Measurements from ENCODE around the gene C1QL4. TPM values are rescaled to one million over a fixed set of nuclear protein-coding genes. Genes with fewer than 3 reads are reported as not detected.
A peak's percentile ranks its signal among the peaks of the same experiment; 100 is the strongest.

C1QL4 gene
- total RNA-seq, 4 donors from 2014 or later: 1.7 TPM; not detected in 3

DNA sequence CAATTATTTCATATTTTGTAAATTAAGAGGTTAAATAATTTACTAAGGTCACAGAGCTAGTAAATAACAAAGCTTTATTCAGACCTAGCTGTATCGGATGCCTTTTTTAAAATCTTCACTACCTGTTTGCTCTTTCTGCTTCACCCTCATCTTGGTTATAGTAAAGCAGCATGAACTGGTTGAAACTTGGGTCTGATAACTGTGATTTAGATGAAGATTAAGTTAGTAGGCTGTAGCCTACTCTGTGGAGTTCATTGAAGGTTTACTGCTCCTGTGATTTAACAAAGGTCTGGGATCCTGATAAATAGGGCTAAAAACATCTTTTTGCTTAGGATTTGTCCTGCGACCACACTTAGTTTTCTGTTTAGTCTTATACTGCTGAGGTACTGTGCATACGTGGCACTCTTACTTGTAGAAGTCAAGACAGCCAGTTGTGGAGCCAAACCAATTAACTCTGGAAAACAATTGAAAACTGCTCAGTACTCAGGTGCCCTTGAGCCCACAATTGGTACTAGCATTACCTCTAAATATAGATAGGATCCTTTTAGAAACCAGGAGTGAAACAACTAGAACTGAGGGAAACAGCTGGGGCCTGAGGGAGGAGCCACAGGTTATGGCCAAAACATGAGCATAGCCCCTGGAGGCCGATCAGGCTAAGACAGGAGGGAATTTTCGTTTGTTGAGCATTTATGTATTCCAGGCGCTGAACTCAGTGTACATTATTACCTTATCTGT, 32.6 kb upstream of the C1QL4 start:
- Histone ChIP-seq H3K27ac (peak overlapping the region; percentile 7 to 50), H3K36me3 (no peaks in the 10 kb centered on the region), H3K9me3 (no peaks in the 10 kb centered on the region), H3K4me1 (peaks cover 0 to 6% of the 10 kb centered on the region in 2 donors), H3K4me3 (no peak overlapping the region), H3K27me3 (no peaks in the 10 kb centered on the region)
- DNase-seq: peak in 1 of 2 donors; percentile 27
- TF ChIP-seq, protein P1, sequence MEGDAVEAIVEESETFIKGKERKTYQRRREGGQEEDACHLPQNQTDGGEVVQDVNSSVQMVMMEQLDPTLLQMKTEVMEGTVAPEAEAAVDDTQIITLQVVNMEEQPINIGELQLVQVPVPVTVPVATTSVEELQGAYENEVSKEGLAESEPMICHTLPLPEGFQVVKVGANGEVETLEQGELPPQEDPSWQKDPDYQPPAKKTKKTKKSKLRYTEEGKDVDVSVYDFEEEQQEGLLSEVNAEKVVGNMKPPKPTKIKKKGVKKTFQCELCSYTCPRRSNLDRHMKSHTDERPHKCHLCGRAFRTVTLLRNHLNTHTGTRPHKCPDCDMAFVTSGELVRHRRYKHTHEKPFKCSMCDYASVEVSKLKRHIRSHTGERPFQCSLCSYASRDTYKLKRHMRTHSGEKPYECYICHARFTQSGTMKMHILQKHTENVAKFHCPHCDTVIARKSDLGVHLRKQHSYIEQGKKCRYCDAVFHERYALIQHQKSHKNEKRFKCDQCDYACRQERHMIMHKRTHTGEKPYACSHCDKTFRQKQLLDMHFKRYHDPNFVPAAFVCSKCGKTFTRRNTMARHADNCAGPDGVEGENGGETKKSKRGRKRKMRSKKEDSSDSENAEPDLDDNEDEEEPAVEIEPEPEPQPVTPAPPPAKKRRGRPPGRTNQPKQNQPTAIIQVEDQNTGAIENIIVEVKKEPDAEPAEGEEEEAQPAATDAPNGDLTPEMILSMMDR (IDR thresholded peaks at IDR 0.05): peak; percentile 21 to 49 (median 27)
- TF ChIP-seq POLR2A (IDR thresholded peaks at IDR 0.05): no peak
- intact Hi-C loops (cut with DNase I; ENCODE audit: low total_unique reads): no loop called here

DNA sequence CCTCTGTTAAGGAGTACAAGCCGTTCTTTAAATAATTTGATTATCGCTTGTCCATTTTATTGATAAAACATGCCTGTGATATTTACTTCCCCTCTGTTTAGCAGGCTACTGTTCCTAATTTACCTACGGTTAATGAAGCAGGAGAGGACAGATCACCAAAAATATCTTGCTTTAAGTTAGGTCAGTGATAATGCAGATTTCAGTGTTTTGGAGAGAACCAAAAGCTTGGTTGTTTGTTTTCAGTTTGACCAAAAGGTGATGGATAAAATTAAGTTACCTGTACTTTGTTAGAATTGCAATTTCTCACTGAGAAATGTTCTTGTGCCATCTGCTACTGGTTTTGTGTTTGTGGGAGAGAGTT, 31.2 kb upstream of the C1QL4 start:
- TF ChIP-seq, protein P1 (IDR thresholded peaks at IDR 0.05): no peak
- TF ChIP-seq POLR2A (IDR thresholded peaks at IDR 0.05): no peak
- peak overlapping the region; percentile 96 to 99 for H3K27ac ChIP-seq
- H3K36me3 ChIP-seq: no peaks in the 10 kb centered on the region
- peaks cover 0 to 6% of the 10 kb centered on the region in 2 donors for H3K4me1 ChIP-seq
- peak overlapping the region; percentile 64 to 95 for H3K4me3 ChIP-seq
- DNase-seq: no peak
- no peaks in the 10 kb centered on the region for H3K9me3 ChIP-seq
- intact Hi-C loops (cut with DNase I; ENCODE audit: low total_unique reads): no loop called here
- H3K27me3 ChIP-seq: no peaks in the 10 kb centered on the region

DNA sequence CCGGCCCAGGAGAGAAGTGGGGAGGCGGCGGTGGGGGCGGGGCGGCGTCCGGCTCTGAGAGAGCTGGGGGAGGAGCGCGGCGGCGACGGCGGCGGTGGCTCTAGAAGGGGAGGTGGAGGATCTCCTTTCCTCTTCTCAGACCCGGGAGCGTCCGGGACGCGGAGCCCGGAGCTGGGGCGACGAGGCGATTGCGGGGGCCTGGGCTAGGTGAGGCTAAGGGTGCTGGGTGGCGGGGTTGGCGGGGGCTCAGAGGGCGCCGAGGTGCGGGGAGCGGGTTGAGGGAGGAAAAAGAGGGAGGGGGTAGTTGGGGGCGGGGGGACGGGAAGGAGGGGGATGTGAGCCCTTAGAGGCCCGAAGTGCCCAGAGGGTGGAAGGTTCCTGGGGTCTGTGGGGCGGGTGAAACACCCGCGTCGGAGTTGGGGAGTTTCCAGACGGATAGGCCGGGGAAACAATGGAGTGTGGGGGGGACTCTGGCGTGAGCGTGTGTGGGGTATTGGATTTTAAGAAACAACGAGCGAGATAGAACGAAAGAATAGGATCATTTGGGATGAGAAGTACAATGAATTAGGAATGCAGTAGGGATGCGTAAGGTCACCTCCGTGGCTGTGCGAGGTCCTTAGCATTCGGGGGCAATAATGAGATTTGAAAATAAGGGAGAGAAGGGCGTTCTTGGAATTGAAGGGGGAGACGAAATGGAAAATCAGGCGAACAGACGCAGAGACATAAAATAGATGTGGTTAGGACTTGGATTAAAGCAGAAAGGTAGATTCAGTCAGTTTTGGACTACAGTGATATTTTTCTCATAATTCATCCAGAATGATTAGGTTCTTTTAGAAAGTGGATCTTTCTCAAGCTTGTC, 30.6 kb upstream of the C1QL4 start, which contains the start of gene SPATS2:
Gene SPATS2, plus strand, starts transcription at position 82 of the 859 bp plus-strand sequence. CDS start 93,551 bp downstream, outside the sequence.
- no peaks in the 10 kb centered on the region for H3K9me3 ChIP-seq
- no peaks in the 10 kb centered on the region for H3K27me3 ChIP-seq
- peak in 1 of 2 donors; percentile 94 for DNase-seq
- peak within 1 kb of the TSS; percentile 64 to 95 for H3K4me3 ChIP-seq
- no peaks in the 10 kb centered on the region for H3K36me3 ChIP-seq
- intact Hi-C loops (cut with DNase I; ENCODE audit: low total_unique reads): no loop called here
- peak within 1 kb of the TSS; percentile 96 to 99 for H3K27ac ChIP-seq
- TF ChIP-seq, protein P1 (IDR thresholded peaks at IDR 0.05): no peak
- TF ChIP-seq POLR2A (IDR thresholded peaks at IDR 0.05): peak in 1 of 2 donors; percentile 49
- peaks cover 0 to 6% of the 10 kb centered on the region in 2 donors for H3K4me1 ChIP-seq

DNA sequence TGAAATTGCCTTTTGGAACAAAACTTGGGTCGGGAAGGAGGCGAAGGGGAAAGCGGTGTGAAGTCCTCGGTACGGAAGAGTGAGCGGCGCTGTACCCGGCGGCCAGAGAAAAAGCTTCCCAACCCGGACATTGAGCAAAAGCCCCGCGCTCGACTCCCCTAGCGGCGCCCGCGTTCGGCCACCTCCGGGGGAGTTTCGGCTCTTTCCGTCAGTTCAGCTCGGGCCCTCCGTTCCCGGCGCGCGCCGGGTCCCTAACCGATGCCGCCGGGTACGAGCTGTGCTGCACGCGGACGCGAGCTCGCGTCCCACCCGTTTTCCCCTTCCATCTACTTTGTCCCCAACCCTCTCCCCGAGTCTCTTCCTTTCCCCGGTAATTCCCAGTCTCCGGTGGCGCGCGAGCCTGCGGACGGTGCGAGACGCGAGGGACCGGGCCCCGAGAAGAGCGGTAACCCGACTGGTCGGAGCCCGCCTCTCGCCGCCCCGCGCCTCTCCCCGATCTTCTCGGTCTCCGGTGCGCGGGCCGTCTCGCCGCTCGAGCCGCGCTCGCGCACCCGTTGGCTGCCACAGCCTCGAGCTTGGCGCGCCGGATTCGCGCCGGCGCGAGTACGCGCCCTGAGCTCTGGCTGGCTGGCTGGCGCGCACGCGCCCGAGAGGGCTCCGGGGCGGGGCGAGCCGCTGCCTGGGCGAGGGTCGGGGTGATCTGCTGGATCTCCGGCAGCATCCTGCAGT, 29.8 kb upstream of the C1QL4 start:
- Histone ChIP-seq H3K27me3 (no peaks in the 10 kb centered on the region), H3K4me1 (peaks cover 0 to 6% of the 10 kb centered on the region in 2 donors), H3K4me3 (peak overlapping the region; percentile 64 to 95), H3K9me3 (no peaks in the 10 kb centered on the region), H3K27ac (peak overlapping the region; percentile 96 to 99), H3K36me3 (no peaks in the 10 kb centered on the region)
- TF ChIP-seq, protein P1 (IDR thresholded peaks at IDR 0.05): peak; percentile 28 to 49 (median 36)
- TF ChIP-seq POLR2A (IDR thresholded peaks at IDR 0.05): peak; percentile 70 to 80
- peak; percentile 83 to 95 for DNase-seq
- intact Hi-C loops (cut with DNase I; ENCODE audit: low total_unique reads): no loop called here

Data from uterus (tissue), 4 donors.